ENCODE measurements around the gene ATRNL1.

DNA sequence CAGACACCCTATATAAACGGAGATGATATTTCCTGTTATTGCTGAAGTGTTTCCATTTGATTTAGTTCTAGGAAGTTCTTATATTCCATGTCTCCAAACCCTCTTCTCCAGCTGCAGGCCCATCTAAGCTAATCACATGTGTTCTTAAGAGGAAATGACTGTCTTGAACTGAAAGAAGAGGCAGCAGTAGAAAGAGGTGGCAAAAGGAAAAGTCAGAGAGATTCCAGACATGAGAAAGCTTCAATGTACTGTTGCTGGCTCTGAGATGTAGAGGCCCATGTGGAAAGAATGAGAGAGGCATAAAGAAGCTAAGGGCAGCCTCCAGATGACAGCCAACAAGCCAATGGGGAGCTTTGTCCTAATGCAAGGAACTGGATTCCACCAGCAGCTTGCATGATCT, 892.6 kb downstream of the ATRNL1 start:
- TF ChIP-seq, protein P1, sequence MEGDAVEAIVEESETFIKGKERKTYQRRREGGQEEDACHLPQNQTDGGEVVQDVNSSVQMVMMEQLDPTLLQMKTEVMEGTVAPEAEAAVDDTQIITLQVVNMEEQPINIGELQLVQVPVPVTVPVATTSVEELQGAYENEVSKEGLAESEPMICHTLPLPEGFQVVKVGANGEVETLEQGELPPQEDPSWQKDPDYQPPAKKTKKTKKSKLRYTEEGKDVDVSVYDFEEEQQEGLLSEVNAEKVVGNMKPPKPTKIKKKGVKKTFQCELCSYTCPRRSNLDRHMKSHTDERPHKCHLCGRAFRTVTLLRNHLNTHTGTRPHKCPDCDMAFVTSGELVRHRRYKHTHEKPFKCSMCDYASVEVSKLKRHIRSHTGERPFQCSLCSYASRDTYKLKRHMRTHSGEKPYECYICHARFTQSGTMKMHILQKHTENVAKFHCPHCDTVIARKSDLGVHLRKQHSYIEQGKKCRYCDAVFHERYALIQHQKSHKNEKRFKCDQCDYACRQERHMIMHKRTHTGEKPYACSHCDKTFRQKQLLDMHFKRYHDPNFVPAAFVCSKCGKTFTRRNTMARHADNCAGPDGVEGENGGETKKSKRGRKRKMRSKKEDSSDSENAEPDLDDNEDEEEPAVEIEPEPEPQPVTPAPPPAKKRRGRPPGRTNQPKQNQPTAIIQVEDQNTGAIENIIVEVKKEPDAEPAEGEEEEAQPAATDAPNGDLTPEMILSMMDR (IDR thresholded peaks at IDR 0.05; ENCODE audit: low read depth, low read length, poor library complexity, severe bottlenecking), result no peak
- no peak for TF ChIP-seq EZH2phosphoT487 (IDR thresholded peaks at IDR 0.05; ENCODE audit: borderline replicate concordance, low read length)

All from DOHH2 (cell line).